Endothelial cell of umbilical vein (primary cell): Measurements from ENCODE around the gene MIX23. TPM values are rescaled to one million over a fixed set of nuclear protein-coding genes. Genes with fewer than 3 reads are reported as not detected.

Source experiments
- BruUV-seq: library from RNA; stranded (reverse); fragments of 400-500 nt; replicated peaks from 2 replicates; lab custom pipeline; 2021; lab: Mats Ljungman, UMichigan
- CTCF ChIA-PET: fragments of 300-600, 350-600 bp; sonication (Branson Sonifier 250); formaldehyde crosslinking; loops from one replicate; lab custom pipeline; 2021; ENCODE audit warnings: antibody characterized with exemption, inconsistent platforms; lab: Charles Lee
- POLR2A ChIA-PET: fragments of 300-600, 350-600 bp; sonication (Branson Sonifier 250); formaldehyde crosslinking; loops from one replicate; lab custom pipeline; 2021; ENCODE audit warnings: antibody characterized with exemption, inconsistent platforms; lab: Charles Lee
- DNase-seq: peaks from one replicate; pipeline ENCODE4 v3.0.0-alpha.2; 2011; ENCODE audit warnings: low read depth, low spot score
- FAIRE-seq: peaks from 2 replicates; lab custom pipeline; 2011; peaks lifted over from hg19 to GRCh38; lab: Jason Lieb, UNC
- H2AFZ ChIP-seq: 2 replicates; pipeline ENCODE4 v1.6.0; 2012; ENCODE audit warnings: low read depth, low read length, control low read depth, inconsistent platforms
- H3K27ac ChIP-seq: 2 replicates; pipeline ENCODE4 v1.5.1; 2011; ENCODE audit warnings: low read depth, mild to moderate bottlenecking, control low read depth, low read length, moderate library complexity; ENCODE audit not compliant: insufficient read depth
- H3K27me3 ChIP-seq, 2 experiments: 2 replicates each; pipeline versions ENCODE4 v1.6.0 to v1.6.1; 2011; ENCODE audit warnings: low read length in 2 of 2, mixed read lengths in 1 of 2; ENCODE audit not compliant: control insufficient read depth in 2 of 2, insufficient read depth in 2 of 2
- H3K36me3 ChIP-seq, 2 experiments: 2 replicates in 1 of 2; 3 replicates in 1 of 2; pipeline ENCODE4 v1.5.1; 2011; ENCODE audit warnings: low read length in 2 of 2, mild to moderate bottlenecking in 1 of 2, moderate library complexity in 1 of 2; ENCODE audit not compliant: control insufficient read depth in 2 of 2, insufficient read depth in 2 of 2; ENCODE audit errors: extremely low read depth in 1 of 2
- H3K4me1 ChIP-seq: 3 replicates; pipeline ENCODE4 v1.5.1; 2011; ENCODE audit warnings: mild to moderate bottlenecking, low read length; ENCODE audit not compliant: control insufficient read depth, insufficient read depth; ENCODE audit errors: extremely low read depth
- H3K4me2 ChIP-seq: 2 replicates; pipeline ENCODE4 v1.6.1; 2011; ENCODE audit warnings: low read length, control low read depth, mixed read lengths; ENCODE audit not compliant: insufficient read depth
- H3K4me3 ChIP-seq, 3 experiments: fragments of 200-600 bp in 1 of 3; sonication (generic), shearing (Covaris generic) in 1 of 3; replicated peaks in 1 of 3; 2 replicates each; pipeline ENCODE4 v1.5.1; 2011 to 2016; ENCODE audit warnings: control low read depth in 3 of 3, low read length in 3 of 3, mild to moderate bottlenecking in 2 of 3, inconsistent platforms in 1 of 3, low read depth in 1 of 3, moderate library complexity in 1 of 3; ENCODE audit not compliant: insufficient read depth in 1 of 3
- H3K79me2 ChIP-seq: 2 replicates; pipeline ENCODE4 v1.6.0; 2012; ENCODE audit warnings: low read length, inconsistent platforms; ENCODE audit not compliant: control insufficient read depth, insufficient read depth
- H3K9ac ChIP-seq: replicated peaks from 2 replicates; pipeline ENCODE3; 2011; ENCODE audit warnings: low read length, control low read depth; ENCODE audit not compliant: insufficient read depth; ENCODE audit errors: extremely low read depth
- H3K9me1 ChIP-seq: replicated peaks from 3 replicates; pipeline ENCODE4 v1.6.0; 2011; ENCODE audit warnings: mild to moderate bottlenecking, low read length; ENCODE audit not compliant: control insufficient read depth, insufficient read depth; ENCODE audit errors: extremely low read depth
- H3K9me3 ChIP-seq: replicated peaks from 2 replicates; pipeline ENCODE4 v1.5.1; 2012; ENCODE audit warnings: low read length, inconsistent platforms; ENCODE audit not compliant: control insufficient read depth, insufficient read depth
- H4K20me1 ChIP-seq: replicated peaks from 2 replicates; pipeline ENCODE3; 2011; ENCODE audit warnings: mild to moderate bottlenecking, low read length; ENCODE audit not compliant: control insufficient read depth, insufficient read depth; ENCODE audit errors: extremely low read depth
- CTCF ChIP-seq, 2 donors: IDR thresholded peaks; 1 replicate in 1 of 2; 2 replicates in 1 of 2; pipeline ENCODE4 v1.5.1; 2011; ENCODE audit warnings: low read length in 2 of 2, mild to moderate bottlenecking in 2 of 2, moderate library complexity in 2 of 2, control low read depth in 1 of 2, inconsistent platforms in 1 of 2, low read depth in 1 of 2; ENCODE audit not compliant: insufficient read depth in 1 of 2; ENCODE audit errors: extremely low read depth in 1 of 2
- EZH2 ChIP-seq: IDR thresholded peaks from 2 replicates; pipeline ENCODE4 v1.6.1; 2012; ENCODE audit warnings: borderline replicate concordance, low read depth, mild to moderate bottlenecking, moderate library complexity, low read length, inconsistent platforms; ENCODE audit not compliant: severe bottlenecking
- FOS ChIP-seq: IDR thresholded peaks from 2 replicates; pipeline ENCODE4 v1.6.1; 2011; ENCODE audit warnings: mild to moderate bottlenecking, low read length, moderate library complexity, borderline replicate concordance; ENCODE audit not compliant: insufficient read depth
- GATA2 ChIP-seq: IDR thresholded peaks from 2 replicates; pipeline ENCODE4 v1.7.0; 2011; ENCODE audit warnings: low read depth, mild to moderate bottlenecking, moderate library complexity, mixed read lengths, low read length; ENCODE audit not compliant: insufficient read length, insufficient read depth
- JUN ChIP-seq: IDR thresholded peaks from 2 replicates; pipeline ENCODE4 v1.6.1; 2011; ENCODE audit warnings: borderline replicate concordance, low read depth; ENCODE audit not compliant: insufficient read length, insufficient read depth
- MAX ChIP-seq: IDR thresholded peaks from 2 replicates; pipeline ENCODE4 v1.6.1; 2011; ENCODE audit not compliant: insufficient read depth, insufficient read length
- MYC ChIP-seq: IDR thresholded peaks from one replicate; pipeline ENCODE4 v1.6.1; 2011; ENCODE audit warnings: mild to moderate bottlenecking, low read depth, low read length
- POLR2A ChIP-seq: IDR thresholded peaks from 2 replicates; pipeline ENCODE4 v1.6.1; 2012; ENCODE audit warnings: low read depth, mild to moderate bottlenecking, control low read depth, low read length
- POLR2AphosphoS5 ChIP-seq: IDR thresholded peaks from 2 replicates; pipeline ENCODE4 v1.6.1; 2012; ENCODE audit warnings: low read depth, mild to moderate bottlenecking, control low read depth, low read length, moderate library complexity; ENCODE audit not compliant: insufficient read depth
- dilution Hi-C: fragments of 300-500 bp; cut with MboI; formaldehyde crosslinking; loops from one replicate; pipeline ENCODE4 v1.15.0; 2019; ENCODE audit warnings: low sequenced_read_pairs; ENCODE audit not compliant: extremely low pct_ligation_motif_present
- intact Hi-C: fragments of 100-400 bp; cut with micrococcal nuclease; formaldehyde crosslinking; loops from one replicate; pipeline ENCODE4 v1.10.0; 2022
- polyA plus RNA-seq, 4 experiments: library from polyadenylated mRNA; depleted of rRNA in 3 of 4; stranded (reverse) in 3 of 4; unstranded in 1 of 4; fragments of >200 nt; gene quantifications; 2 replicates each; pipeline versions ENCODE4 v1.2.1 to v1.2.3, GENCODE V29; 2011 to 2012; ENCODE audit warnings: missing spikeins in 1 of 4
- total RNA-seq: library from RNA; stranded (reverse); gene quantifications from 2 replicates; pipeline ENCODE4 v1.2.3, GENCODE V29; 2021

MIX23 gene
- total and polyA plus RNA-seq, 2 donors (not counting 3 experiments of a cell fraction or from before 2014, with no cell fraction given): 4.5 to 53.5 TPM

- FAIRE-seq (no peak), DNase-seq (no peak)
- Histone ChIP-seq H3K27ac (no peak overlapping the region), H4K20me1 (no peaks in the 10 kb centered on the region), H3K36me3 (no peaks in the 10 kb centered on the region), H3K4me3 (no peak overlapping the region), H3K4me1 (no peaks in the 10 kb centered on the region), H3K27me3 (no peaks in the 10 kb centered on the region), H3K4me2 (no peak overlapping the region), H3K9me1 (no peaks in the 10 kb centered on the region), H3K79me2 (no peaks in the 10 kb centered on the region), H2AFZ (no peak overlapping the region), H3K9ac (no peak overlapping the region), H3K9me3 (no peaks in the 10 kb centered on the region)
- no TSS peak for BruUV-seq
- ChIA-PET POLR2A (no interaction called here), CTCF (interaction anchor here (0.8 to 1.2 kb wide), 2 partner anchors 13 to 248 kb away, joined by 3 read pairs; no protein-coding TSS in a partner anchor)
- dilution Hi-C loops (no loop called here), intact Hi-C loops (no loop called here)
- no peak for TF ChIP-seq JUN
- no peak for TF ChIP-seq EZH2
- no peak for TF ChIP-seq POLR2AphosphoS5
- no peak for TF ChIP-seq POLR2A
- TF ChIP-seq FOS: no peak
- TF ChIP-seq MAX: no peak
- TF ChIP-seq CTCF (IDR thresholded peaks at IDR 0.05; ENCODE audit: extremely low read depth in 1 of 2, insufficient read depth in 1 of 2, low read depth in 1 of 2, low read length in 2 of 2): no peak
- no peak for TF ChIP-seq GATA2
- no peak for TF ChIP-seq MYC
Measured at GRCh38 chr3:122349171-122349570, 33.9 kb downstream of the MIX23 start.
